ENCODE measurements around the gene ZNF81. TPM values are rescaled to one million over a fixed set of nuclear protein-coding genes. Genes with fewer than 3 reads are reported as not detected.
"Not testable (repeated sequence)": the region's sequence is repeated elsewhere in the genome, so short reads cannot be mapped to it uniquely, and the experiment has no call there.

ZNF81 gene
- polyA plus RNA-seq, 2 of the 4 experiments (the other 2 are of a cell fraction) = 3.8 to 8.3 TPM

DNA sequence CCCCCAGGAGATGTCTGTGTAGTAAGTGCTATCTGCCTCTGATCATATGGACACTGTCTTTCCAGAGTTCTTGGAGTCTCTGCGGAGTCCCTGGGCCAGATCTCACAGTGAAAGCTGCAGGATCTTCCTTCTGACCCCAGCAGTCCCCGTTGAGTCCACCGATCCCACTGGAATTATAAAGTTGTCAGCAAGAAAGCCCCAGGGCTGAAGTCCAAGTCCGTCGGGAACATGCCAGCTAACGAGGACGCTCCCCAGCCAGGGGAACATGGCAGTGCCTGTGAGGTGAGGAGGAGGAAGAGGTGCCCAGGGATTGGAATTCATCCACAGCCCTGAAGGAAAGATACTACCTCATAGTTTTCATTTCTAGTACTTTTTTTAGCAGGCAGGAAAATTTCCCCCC, 9.3 kb downstream of the ZNF81 start:
- ATAC-seq (no peak), FAIRE-seq (no peak), DNase-seq (ENCODE audit: low read depth in 1 of 2, low spot score in 1 of 2) (no peak)
- no peaks in the 10 kb centered on the region for H3K9me3 ChIP-seq
- TF ChIP-seq CBX2 (IDR thresholded peaks at IDR 0.05; ENCODE audit: borderline replicate concordance, low read depth) (no peak), GATA3 (IDR thresholded peaks at IDR 0.05; ENCODE audit: borderline replicate concordance) (no peak), RARB (CRISPR knock-in tag; IDR thresholded peaks at IDR 0.05) (no peak)
- no peak overlapping the region for H3K27ac ChIP-seq
- POLR2A ChIA-PET = no interaction called here
- H3K4me1 ChIP-seq = no peaks in the 10 kb centered on the region
- 88% methylated on average over 7 of the region's 7 CpGs for WGBS (ENCODE audit: missing lambda C conversion rate)
- CTCF ChIA-PET = interaction anchor here (0.8 kb wide), 1 partner anchor 25 kb away, joined by 4 read pairs; no protein-coding TSS in a partner anchor
- H3K4me2 ChIP-seq = no peak overlapping the region
- H3K4me3 ChIP-seq = no peak overlapping the region

DNA sequence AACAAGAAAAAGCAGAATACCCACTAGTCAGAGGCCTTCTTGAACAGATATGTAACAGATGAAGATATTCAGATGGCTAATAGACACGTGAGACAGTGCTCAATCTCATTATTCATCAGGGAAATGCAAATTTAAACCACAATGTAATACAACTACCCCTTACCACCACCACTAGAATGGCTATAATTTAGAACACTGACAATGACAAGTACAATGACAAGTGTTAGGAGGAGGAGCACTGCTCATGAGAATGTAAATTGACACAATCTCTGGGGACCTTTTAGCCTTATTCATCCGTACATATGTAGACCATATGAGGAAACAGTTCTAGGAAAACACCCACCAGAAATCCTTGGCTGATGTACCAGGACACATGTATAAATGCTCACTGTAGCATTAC, 13.1 kb downstream of the ZNF81 start:
- DNase-seq (ENCODE audit: low read depth in 1 of 2, low spot score in 1 of 2) (no peak), FAIRE-seq (no peak), ATAC-seq (no peak)
- Histone ChIP-seq H3K27ac (no peak overlapping the region), H3K4me1 (no peaks in the 10 kb centered on the region), H3K9me3 (no peaks in the 10 kb centered on the region), H3K4me2 (no peak overlapping the region), H3K4me3 (no peak overlapping the region)
- CTCF ChIA-PET = no interaction called here
- 83% methylated on average over 2 of the region's 2 CpGs for WGBS (ENCODE audit: missing lambda C conversion rate)
- TF ChIP-seq HOXB13 (CRISPR knock-in tag; IDR thresholded peaks at IDR 0.05; ENCODE audit: low read depth) (no peak), EP300 (IDR thresholded peaks at IDR 0.05) (no peak), SREBF2 (IDR thresholded peaks at IDR 0.05) (no peak), FOSL2 (IDR thresholded peaks at IDR 0.05) (no peak), FOSL2 (CRISPR knock-in tag; IDR thresholded peaks at IDR 0.05) (no peak), ZNF302 (CRISPR knock-in tag; IDR thresholded peaks at IDR 0.05) (no peak), MYC (IDR thresholded peaks at IDR 0.05; ENCODE audit: borderline replicate concordance, low read length) (no peak), POLR2A (IDR thresholded peaks at IDR 0.05; ENCODE audit: low read length) (no peak), CHD4 (IDR thresholded peaks at IDR 0.05; ENCODE audit: borderline replicate concordance) (no peak), RCOR1 (IDR thresholded peaks at IDR 0.05; ENCODE audit: low read depth, low read length) (no peak), ZSCAN20 (CRISPR knock-in tag; IDR thresholded peaks at IDR 0.05) (no peak), POLR2AphosphoS2 (conservative IDR thresholded peaks at IDR 0.05; ENCODE audit: low read length) (no peak), MAFK (IDR thresholded peaks at IDR 0.05; ENCODE audit: partially characterized antibody) (no peak), JUN (IDR thresholded peaks at IDR 0.05) (no peak), TFCP2L1 (CRISPR knock-in tag; IDR thresholded peaks at IDR 0.05) (no peak)
- TF ChIP-seq, protein P1, sequence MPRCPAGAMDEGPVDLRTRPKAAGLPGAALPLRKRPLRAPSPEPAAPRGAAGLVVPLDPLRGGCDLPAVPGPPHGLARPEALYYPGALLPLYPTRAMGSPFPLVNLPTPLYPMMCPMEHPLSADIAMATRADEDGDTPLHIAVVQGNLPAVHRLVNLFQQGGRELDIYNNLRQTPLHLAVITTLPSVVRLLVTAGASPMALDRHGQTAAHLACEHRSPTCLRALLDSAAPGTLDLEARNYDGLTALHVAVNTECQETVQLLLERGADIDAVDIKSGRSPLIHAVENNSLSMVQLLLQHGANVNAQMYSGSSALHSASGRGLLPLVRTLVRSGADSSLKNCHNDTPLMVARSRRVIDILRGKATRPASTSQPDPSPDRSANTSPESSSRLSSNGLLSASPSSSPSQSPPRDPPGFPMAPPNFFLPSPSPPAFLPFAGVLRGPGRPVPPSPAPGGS (IDR thresholded peaks at IDR 0.05) = no peak
- TF ChIP-seq, protein P2, sequence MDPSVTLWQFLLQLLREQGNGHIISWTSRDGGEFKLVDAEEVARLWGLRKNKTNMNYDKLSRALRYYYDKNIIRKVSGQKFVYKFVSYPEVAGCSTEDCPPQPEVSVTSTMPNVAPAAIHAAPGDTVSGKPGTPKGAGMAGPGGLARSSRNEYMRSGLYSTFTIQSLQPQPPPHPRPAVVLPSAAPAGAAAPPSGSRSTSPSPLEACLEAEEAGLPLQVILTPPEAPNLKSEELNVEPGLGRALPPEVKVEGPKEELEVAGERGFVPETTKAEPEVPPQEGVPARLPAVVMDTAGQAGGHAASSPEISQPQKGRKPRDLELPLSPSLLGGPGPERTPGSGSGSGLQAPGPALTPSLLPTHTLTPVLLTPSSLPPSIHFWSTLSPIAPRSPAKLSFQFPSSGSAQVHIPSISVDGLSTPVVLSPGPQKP (IDR thresholded peaks at IDR 0.05; ENCODE audit: low read depth, low read length) = no peak
- TF ChIP-seq, protein P3, sequence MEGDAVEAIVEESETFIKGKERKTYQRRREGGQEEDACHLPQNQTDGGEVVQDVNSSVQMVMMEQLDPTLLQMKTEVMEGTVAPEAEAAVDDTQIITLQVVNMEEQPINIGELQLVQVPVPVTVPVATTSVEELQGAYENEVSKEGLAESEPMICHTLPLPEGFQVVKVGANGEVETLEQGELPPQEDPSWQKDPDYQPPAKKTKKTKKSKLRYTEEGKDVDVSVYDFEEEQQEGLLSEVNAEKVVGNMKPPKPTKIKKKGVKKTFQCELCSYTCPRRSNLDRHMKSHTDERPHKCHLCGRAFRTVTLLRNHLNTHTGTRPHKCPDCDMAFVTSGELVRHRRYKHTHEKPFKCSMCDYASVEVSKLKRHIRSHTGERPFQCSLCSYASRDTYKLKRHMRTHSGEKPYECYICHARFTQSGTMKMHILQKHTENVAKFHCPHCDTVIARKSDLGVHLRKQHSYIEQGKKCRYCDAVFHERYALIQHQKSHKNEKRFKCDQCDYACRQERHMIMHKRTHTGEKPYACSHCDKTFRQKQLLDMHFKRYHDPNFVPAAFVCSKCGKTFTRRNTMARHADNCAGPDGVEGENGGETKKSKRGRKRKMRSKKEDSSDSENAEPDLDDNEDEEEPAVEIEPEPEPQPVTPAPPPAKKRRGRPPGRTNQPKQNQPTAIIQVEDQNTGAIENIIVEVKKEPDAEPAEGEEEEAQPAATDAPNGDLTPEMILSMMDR (IDR thresholded peaks at IDR 0.05) = no peak
- TF ChIP-seq, protein P4, sequence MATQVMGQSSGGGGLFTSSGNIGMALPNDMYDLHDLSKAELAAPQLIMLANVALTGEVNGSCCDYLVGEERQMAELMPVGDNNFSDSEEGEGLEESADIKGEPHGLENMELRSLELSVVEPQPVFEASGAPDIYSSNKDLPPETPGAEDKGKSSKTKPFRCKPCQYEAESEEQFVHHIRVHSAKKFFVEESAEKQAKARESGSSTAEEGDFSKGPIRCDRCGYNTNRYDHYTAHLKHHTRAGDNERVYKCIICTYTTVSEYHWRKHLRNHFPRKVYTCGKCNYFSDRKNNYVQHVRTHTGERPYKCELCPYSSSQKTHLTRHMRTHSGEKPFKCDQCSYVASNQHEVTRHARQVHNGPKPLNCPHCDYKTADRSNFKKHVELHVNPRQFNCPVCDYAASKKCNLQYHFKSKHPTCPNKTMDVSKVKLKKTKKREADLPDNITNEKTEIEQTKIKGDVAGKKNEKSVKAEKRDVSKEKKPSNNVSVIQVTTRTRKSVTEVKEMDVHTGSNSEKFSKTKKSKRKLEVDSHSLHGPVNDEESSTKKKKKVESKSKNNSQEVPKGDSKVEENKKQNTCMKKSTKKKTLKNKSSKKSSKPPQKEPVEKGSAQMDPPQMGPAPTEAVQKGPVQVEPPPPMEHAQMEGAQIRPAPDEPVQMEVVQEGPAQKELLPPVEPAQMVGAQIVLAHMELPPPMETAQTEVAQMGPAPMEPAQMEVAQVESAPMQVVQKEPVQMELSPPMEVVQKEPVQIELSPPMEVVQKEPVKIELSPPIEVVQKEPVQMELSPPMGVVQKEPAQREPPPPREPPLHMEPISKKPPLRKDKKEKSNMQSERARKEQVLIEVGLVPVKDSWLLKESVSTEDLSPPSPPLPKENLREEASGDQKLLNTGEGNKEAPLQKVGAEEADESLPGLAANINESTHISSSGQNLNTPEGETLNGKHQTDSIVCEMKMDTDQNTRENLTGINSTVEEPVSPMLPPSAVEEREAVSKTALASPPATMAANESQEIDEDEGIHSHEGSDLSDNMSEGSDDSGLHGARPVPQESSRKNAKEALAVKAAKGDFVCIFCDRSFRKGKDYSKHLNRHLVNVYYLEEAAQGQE (IDR thresholded peaks at IDR 0.05) = no peak
- TF ChIP-seq, protein P5, sequence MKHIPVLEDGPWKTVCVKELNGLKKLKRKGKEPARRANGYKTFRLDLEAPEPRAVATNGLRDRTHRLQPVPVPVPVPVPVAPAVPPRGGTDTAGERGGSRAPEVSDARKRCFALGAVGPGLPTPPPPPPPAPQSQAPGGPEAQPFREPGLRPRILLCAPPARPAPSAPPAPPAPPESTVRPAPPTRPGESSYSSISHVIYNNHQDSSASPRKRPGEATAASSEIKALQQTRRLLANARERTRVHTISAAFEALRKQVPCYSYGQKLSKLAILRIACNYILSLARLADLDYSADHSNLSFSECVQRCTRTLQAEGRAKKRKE (CRISPR knock-in tag; IDR thresholded peaks at IDR 0.05; ENCODE audit: low read depth) = no peak
- TF ChIP-seq, protein P6, sequence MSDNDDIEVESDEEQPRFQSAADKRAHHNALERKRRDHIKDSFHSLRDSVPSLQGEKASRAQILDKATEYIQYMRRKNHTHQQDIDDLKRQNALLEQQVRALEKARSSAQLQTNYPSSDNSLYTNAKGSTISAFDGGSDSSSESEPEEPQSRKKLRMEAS (IDR thresholded peaks at IDR 0.05) = no peak
- POLR2A ChIA-PET = no interaction called here

DNA sequence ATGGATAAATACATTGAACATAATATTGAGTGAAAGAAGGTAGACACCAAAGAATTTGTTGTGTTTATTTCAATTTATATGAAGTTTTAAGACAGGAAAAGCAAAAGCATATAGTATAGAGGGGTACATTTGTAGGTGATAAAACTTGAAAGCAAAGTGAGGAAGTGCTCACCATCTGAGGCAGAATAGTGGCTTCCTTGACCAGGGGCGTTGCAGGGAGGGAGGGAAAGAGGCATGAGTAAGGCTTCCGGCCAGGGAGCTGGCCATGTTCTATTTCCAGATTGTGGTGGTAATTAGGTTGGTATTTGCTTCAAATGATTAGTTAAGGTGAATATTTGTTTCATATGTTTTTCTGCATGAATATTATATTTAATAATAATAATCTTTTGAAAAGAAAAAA, 13.7 kb downstream of the ZNF81 start:
- H3K4me1 ChIP-seq; H3K9me3 ChIP-seq; H3K4me3 ChIP-seq; DNase-seq (ENCODE audit: low read depth in 1 of 2, low spot score in 1 of 2); ATAC-seq; H3K4me2 ChIP-seq; CTCF ChIA-PET; POLR2A ChIA-PET; H3K27ac ChIP-seq; FAIRE-seq: not testable (repeated sequence)
- no CpG with 5 or more reads among the region's 2 CpGs for WGBS (ENCODE audit: missing lambda C conversion rate)

Data from A549 (cell line).